ENCODE data around the gene CNTN5. TPM values are rescaled to one million over a fixed set of nuclear protein-coding genes. Genes with fewer than 3 reads are reported as not detected.

The CNTN5 gene
- total RNA-seq, 4 donors from 2014 or later, result not detected

GRCh38 chr11:100208207-100208606, 1187.5 kb downstream of the CNTN5 start:
- TF ChIP-seq, protein P1, sequence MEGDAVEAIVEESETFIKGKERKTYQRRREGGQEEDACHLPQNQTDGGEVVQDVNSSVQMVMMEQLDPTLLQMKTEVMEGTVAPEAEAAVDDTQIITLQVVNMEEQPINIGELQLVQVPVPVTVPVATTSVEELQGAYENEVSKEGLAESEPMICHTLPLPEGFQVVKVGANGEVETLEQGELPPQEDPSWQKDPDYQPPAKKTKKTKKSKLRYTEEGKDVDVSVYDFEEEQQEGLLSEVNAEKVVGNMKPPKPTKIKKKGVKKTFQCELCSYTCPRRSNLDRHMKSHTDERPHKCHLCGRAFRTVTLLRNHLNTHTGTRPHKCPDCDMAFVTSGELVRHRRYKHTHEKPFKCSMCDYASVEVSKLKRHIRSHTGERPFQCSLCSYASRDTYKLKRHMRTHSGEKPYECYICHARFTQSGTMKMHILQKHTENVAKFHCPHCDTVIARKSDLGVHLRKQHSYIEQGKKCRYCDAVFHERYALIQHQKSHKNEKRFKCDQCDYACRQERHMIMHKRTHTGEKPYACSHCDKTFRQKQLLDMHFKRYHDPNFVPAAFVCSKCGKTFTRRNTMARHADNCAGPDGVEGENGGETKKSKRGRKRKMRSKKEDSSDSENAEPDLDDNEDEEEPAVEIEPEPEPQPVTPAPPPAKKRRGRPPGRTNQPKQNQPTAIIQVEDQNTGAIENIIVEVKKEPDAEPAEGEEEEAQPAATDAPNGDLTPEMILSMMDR (IDR thresholded peaks at IDR 0.05), result no peak
- DNase-seq (ENCODE audit: low spot score) (no peak), ATAC-seq (ENCODE audit: low FRiP score) (no peak)

- no peak for ATAC-seq (ENCODE audit: low FRiP score)
- DNase-seq (ENCODE audit: low spot score), result no peak
- TF ChIP-seq, protein P1 (IDR thresholded peaks at IDR 0.05), result no peak
Measured at GRCh38 chr11:100214791-100215190, 1194.0 kb downstream of the CNTN5 start.

DNA sequence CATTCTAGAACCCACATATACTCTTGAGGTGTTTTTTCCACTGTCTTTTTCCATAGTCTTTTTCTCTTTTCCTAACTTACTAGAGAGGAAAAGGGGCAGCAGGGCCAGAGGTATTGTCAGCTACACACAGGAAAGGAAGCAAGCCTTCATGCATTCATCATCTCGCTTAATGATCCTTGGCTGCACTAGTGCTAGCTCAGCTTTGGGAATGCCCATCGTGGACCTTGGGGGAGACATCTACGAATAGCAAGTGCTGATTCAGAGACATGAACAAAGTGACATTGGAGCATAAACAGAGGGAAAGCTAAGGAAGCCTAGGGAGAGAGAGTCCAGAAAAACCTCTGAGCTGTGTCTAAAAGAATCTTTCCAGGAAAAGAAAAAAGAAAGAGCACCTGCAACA, 1200.1 kb downstream of the CNTN5 start:
- ATAC-seq (ENCODE audit: low FRiP score) (no peak), DNase-seq (ENCODE audit: low spot score) (no peak)
- TF ChIP-seq, protein P1 (IDR thresholded peaks at IDR 0.05), result no peak

- ATAC-seq (ENCODE audit: low FRiP score), result no peak
- TF ChIP-seq, protein P1 (IDR thresholded peaks at IDR 0.05), result no peak
- DNase-seq (ENCODE audit: low spot score), result no peak
Measured at GRCh38 chr11:100221791-100222190, 1201.0 kb downstream of the CNTN5 start.

- TF ChIP-seq, protein P1 (IDR thresholded peaks at IDR 0.05), result no peak
- ATAC-seq (ENCODE audit: low FRiP score) (no peak), DNase-seq (ENCODE audit: low spot score) (no peak)
Measured at GRCh38 chr11:100224541-100225034, 1203.8 kb downstream of the CNTN5 start.

DNA sequence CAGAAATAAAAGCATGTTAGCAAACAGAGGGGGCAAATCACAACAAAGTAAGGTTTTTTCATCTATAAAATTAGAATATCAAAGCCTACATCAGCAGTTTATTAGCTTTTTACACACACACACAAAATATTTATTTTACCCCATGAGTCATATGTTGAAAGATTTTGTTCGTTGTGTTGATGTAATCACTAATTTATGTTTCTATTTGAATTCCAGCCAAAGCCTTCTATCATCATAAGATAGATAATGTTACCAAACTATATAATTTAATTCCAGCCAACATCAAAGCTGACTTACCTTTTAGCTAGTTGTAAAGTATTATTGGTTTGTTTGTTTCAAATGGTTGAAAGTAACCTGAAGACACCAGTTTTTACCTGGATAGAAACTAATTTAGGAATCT, 1208.3 kb downstream of the CNTN5 start:
- ATAC-seq (ENCODE audit: low FRiP score) (no peak), DNase-seq (ENCODE audit: low spot score) (no peak)
- TF ChIP-seq, protein P1 (IDR thresholded peaks at IDR 0.05), result no peak

- TF ChIP-seq, protein P1 (IDR thresholded peaks at IDR 0.05), result no peak
- DNase-seq (ENCODE audit: low spot score), result no peak
- ATAC-seq (ENCODE audit: low FRiP score), result no peak
Measured at GRCh38 chr11:100232006-100232405, 1211.3 kb downstream of the CNTN5 start.
